ENCODE results near the gene THAP10.
"Not testable (repeated sequence)": the region's sequence is repeated elsewhere in the genome, so short reads cannot be mapped to it uniquely, and the experiment has no call there.

Gene THAP10

GRCh38 chr15:70876683-70877082 is 15.6 kb downstream of the THAP10 start:
- DNase-seq (ENCODE audit: low read depth, low spot score), result no peak

GRCh38 chr15:70876011-70876410 is 16.2 kb downstream of the THAP10 start:
- DNase-seq (ENCODE audit: low read depth, low spot score), result no peak

GRCh38 chr15:70875001-70875782 is 17.0 kb downstream of the THAP10 start:
- DNase-seq (ENCODE audit: low read depth, low spot score), result no peak

GRCh38 chr15:70873232-70874054 is 18.8 kb downstream of the THAP10 start:
- DNase-seq (ENCODE audit: low read depth, low spot score), result no peak

GRCh38 chr15:70871490-70871889 is 20.7 kb downstream of the THAP10 start:
- DNase-seq (ENCODE audit: low read depth, low spot score), result not testable (repeated sequence)

GRCh38 chr15:70870051-70870450 is 22.2 kb downstream of the THAP10 start:
- DNase-seq (ENCODE audit: low read depth, low spot score), result no peak

- DNase-seq (ENCODE audit: low read depth, low spot score), result no peak
Observed at GRCh38 chr15:70869346-70869745, 22.9 kb downstream of the THAP10 start.

- no peak for DNase-seq (ENCODE audit: low read depth, low spot score)
Observed at GRCh38 chr15:70867911-70868467, 24.2 kb downstream of the THAP10 start.

GRCh38 chr15:70866982-70867641 is 25.1 kb downstream of the THAP10 start:
- DNase-seq (ENCODE audit: low read depth, low spot score), result no peak

GRCh38 chr15:70863450-70864218 is 28.6 kb downstream of the THAP10 start:
- no peak for DNase-seq (ENCODE audit: low read depth, low spot score)

- no peak for DNase-seq (ENCODE audit: low read depth, low spot score)
Observed at GRCh38 chr15:70859998-70860397, 32.2 kb downstream of the THAP10 start.

- no peak for DNase-seq (ENCODE audit: low read depth, low spot score)
Observed at GRCh38 chr15:70859322-70859908, 32.8 kb downstream of the THAP10 start.

GRCh38 chr15:70858614-70859321 is 33.5 kb downstream of the THAP10 start:
- not testable (repeated sequence) for DNase-seq (ENCODE audit: low read depth, low spot score)

- no peak for DNase-seq (ENCODE audit: low read depth, low spot score)
Observed at GRCh38 chr15:70857562-70858285, 34.5 kb downstream of the THAP10 start.

GRCh38 chr15:70856884-70857561 is 35.2 kb downstream of the THAP10 start:
- peak; percentile 88 for DNase-seq (ENCODE audit: low read depth, low spot score)

GRCh38 chr15:70856177-70856883 is 35.9 kb downstream of the THAP10 start:
- no peak for DNase-seq (ENCODE audit: low read depth, low spot score)

- DNase-seq (ENCODE audit: low read depth, low spot score), result no peak
Observed at GRCh38 chr15:70855764-70856163, 36.5 kb downstream of the THAP10 start.

- no peak for DNase-seq (ENCODE audit: low read depth, low spot score)
Observed at GRCh38 chr15:70854666-70854976, 37.6 kb downstream of the THAP10 start.
